Keratinocyte (primary cell): ENCODE data around the gene ARHGEF28. TPM values are rescaled to one million over a fixed set of nuclear protein-coding genes. Genes with fewer than 3 reads are reported as not detected.

Experiments
- DNase-seq: peaks from one replicate; pipeline ENCODE4 v3.0.0-alpha.2; 2011; ENCODE audit warnings: low read depth, missing footprints, low spot score
- FAIRE-seq: peaks from 2 replicates; lab custom pipeline; 2011; peaks lifted over from hg19 to GRCh38; lab: Jason Lieb, UNC
- H2AFZ ChIP-seq: 2 replicates; pipeline ENCODE4 v1.6.0; 2012; ENCODE audit warnings: low read length, control low read depth, inconsistent platforms; ENCODE audit not compliant: control insufficient read depth
- H3K27ac ChIP-seq: 2 replicates; pipeline ENCODE4 v1.5.1; 2011; ENCODE audit warnings: low read length; ENCODE audit not compliant: control insufficient read depth, insufficient read depth
- H3K27me3 ChIP-seq: 3 replicates; pipeline ENCODE4 v1.6.0; 2011; ENCODE audit warnings: low read length; ENCODE audit not compliant: control insufficient read depth, insufficient read depth; ENCODE audit errors: extremely low read depth
- H3K36me3 ChIP-seq, 2 experiments: 2 replicates in 1 of 2; 3 replicates in 1 of 2; pipeline ENCODE4 v1.5.1; 2011; ENCODE audit warnings: low read length in 2 of 2, mild to moderate bottlenecking in 1 of 2; ENCODE audit not compliant: control insufficient read depth in 2 of 2, insufficient read depth in 2 of 2; ENCODE audit errors: extremely low read depth in 1 of 2
- H3K4me1 ChIP-seq: 3 replicates; pipeline ENCODE4 v1.5.1; 2011; ENCODE audit warnings: low read length; ENCODE audit not compliant: control insufficient read depth, insufficient read depth; ENCODE audit errors: extremely low read depth
- H3K4me2 ChIP-seq: 3 replicates; pipeline ENCODE4 v1.6.0; 2011; ENCODE audit warnings: low read depth, low read length; ENCODE audit not compliant: control insufficient read depth, insufficient read depth; ENCODE audit errors: extremely low read depth
- H3K4me3 ChIP-seq, 3 experiments: fragments of 200-600 bp in 1 of 3; sonication (generic) in 1 of 3; 2 replicates in 2 of 3; 3 replicates in 1 of 3; pipeline ENCODE4 v1.5.1; 2011 to 2016; ENCODE audit warnings: low read length in 3 of 3, mild to moderate bottlenecking in 3 of 3, control low read depth in 2 of 3, inconsistent platforms in 1 of 3, low read depth in 1 of 3, mixed read lengths in 1 of 3, mixed run types in 1 of 3, moderate library complexity in 1 of 3; ENCODE audit not compliant: control insufficient read depth in 2 of 3, insufficient read depth in 2 of 3; ENCODE audit errors: extremely low read depth in 1 of 3
- H3K79me2 ChIP-seq: 2 replicates; pipeline ENCODE4 v1.6.0; 2012; ENCODE audit warnings: low read length; ENCODE audit not compliant: control insufficient read depth, insufficient read depth
- H3K9ac ChIP-seq: 3 replicates; pipeline ENCODE4 v1.6.0; 2011; ENCODE audit warnings: low read length; ENCODE audit not compliant: control insufficient read depth, insufficient read depth; ENCODE audit errors: extremely low read depth
- H3K9me1 ChIP-seq: 3 replicates; pipeline ENCODE4 v1.6.0; 2011; ENCODE audit warnings: low read length; ENCODE audit not compliant: control insufficient read depth, insufficient read depth; ENCODE audit errors: extremely low read depth
- H3K9me3 ChIP-seq: 2 replicates; pipeline ENCODE4 v1.5.1; 2012; ENCODE audit warnings: low read depth, low read length; ENCODE audit not compliant: control insufficient read depth
- H4K20me1 ChIP-seq: 3 replicates; pipeline ENCODE4 v1.6.0; 2011; ENCODE audit warnings: low read length; ENCODE audit not compliant: control insufficient read depth, insufficient read depth; ENCODE audit errors: extremely low read depth
- EZH2 ChIP-seq: IDR thresholded peaks from one replicate; pipeline ENCODE4 v1.6.1; 2012; ENCODE audit warnings: inconsistent platforms, mild to moderate bottlenecking, low read length, moderate library complexity
- dilution Hi-C: fragments of 300-500 bp; cut with MboI; formaldehyde crosslinking; loops from one replicate; pipeline ENCODE4 v1.7.0; 2020; ENCODE audit warnings: low sequenced_read_pairs; ENCODE audit not compliant: extremely low pct_ligation_motif_present
- polyA plus RNA-seq, 5 experiments: library from polyadenylated mRNA; depleted of rRNA in 3 of 5; stranded (reverse) in 3 of 5; stranded (forward) in 1 of 5; unstranded in 1 of 5; fragments of >200 nt; gene quantifications; 1 replicate in 1 of 5; 2 replicates in 3 of 5; 3 replicates in 1 of 5; pipeline versions ENCODE4 v1.2.1 to v1.2.3, GENCODE V29; 2011 to 2012; ENCODE audit warnings: missing spikeins in 2 of 5, low read depth in 1 of 5, low replicate concordance in 1 of 5
- TF ChIP-seq, protein P1 (sequence below), 3 experiments: IDR thresholded peaks in 1 of 3; conservative IDR thresholded peaks in 1 of 3; optimal IDR thresholded peaks in 1 of 3; 2 replicates in 2 of 3; 3 replicates in 1 of 3; pipeline versions ENCODE3 to v1.5.1; 2011; ENCODE audit warnings: low read length in 3 of 3, mild to moderate bottlenecking in 3 of 3, moderate library complexity in 2 of 3, control low read depth in 1 of 3, inconsistent platforms in 1 of 3; ENCODE audit not compliant: insufficient read depth in 2 of 3; ENCODE audit errors: extremely low read depth in 1 of 3

The ARHGEF28 gene
- polyA plus RNA-seq, 1 donor (not counting 4 experiments of a cell fraction or from before 2014, with no cell fraction given): 31.6 TPM

DNA sequence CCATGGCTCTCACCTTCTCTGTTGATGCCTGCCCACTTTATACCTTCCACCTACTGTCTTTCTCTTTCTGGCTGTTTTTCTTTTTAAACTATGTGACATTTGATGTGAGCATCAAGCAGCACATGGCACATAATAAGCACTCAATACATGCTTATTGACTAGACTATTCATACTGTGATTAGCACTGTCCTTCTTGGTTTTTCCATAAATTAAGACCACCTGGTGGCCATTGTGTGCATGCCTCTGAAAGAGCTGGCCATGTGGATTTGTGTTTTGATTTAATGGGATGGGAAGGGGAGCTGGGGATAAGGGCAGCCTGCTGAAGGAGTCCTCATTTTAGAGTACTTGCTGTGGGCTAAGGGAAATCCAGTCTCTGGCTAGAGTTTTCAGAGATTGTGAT lies 79.4 kb downstream of the ARHGEF28 start:
- Histone ChIP-seq H3K36me3 (peaks cover 15% of the 10 kb centered on the region in 2 experiments), H3K9me1 (no peaks in the 10 kb centered on the region), H4K20me1 (peaks cover 11% of the 10 kb centered on the region), H3K4me2 (no peak overlapping the region), H3K27ac (peak overlapping the region; percentile 18), H3K4me1 (peaks cover 37% of the 10 kb centered on the region), H3K9me3 (no peaks in the 10 kb centered on the region), H3K4me3 (no peak overlapping the region), H3K79me2 (peaks cover 94% of the 10 kb centered on the region), H2AFZ (no peak overlapping the region), H3K27me3 (no peaks in the 10 kb centered on the region), H3K9ac (no peak overlapping the region)
- no peak for DNase-seq
- dilution Hi-C loops: no loop called here
- no peak for TF ChIP-seq EZH2
- FAIRE-seq: no peak

DNA sequence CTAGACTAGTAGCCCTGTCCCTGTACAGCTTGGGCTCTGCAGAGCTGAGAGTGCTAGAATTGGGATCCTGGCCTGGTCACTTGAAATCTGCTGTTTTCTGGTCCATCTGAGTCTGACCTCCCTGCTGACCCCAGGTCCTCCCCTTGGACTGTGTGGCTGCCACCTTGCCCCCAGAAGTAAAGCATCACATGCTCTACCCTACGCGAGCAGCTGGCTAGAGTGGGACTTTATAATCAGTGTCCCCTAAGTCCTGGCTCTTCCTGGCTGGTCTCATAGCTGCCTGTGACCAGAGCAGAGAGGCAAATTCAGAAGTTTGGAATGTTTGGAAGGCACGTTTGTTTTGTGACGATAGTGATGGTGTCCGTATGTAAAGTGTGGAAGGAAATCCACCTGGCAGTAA lies 81.0 kb downstream of the ARHGEF28 start:
- Histone ChIP-seq H3K4me2 (no peak overlapping the region), H3K36me3 (peaks cover 15% of the 10 kb centered on the region in 2 experiments), H3K4me3 (no peak overlapping the region), H3K27ac (peak overlapping the region; percentile 5), H3K9me1 (no peaks in the 10 kb centered on the region), H4K20me1 (peaks cover 11% of the 10 kb centered on the region), H3K79me2 (peaks cover 97% of the 10 kb centered on the region), H2AFZ (no peak overlapping the region), H3K9ac (no peak overlapping the region), H3K27me3 (no peaks in the 10 kb centered on the region), H3K9me3 (no peaks in the 10 kb centered on the region), H3K4me1 (peaks cover 21% of the 10 kb centered on the region)
- DNase-seq: no peak
- TF ChIP-seq, protein P1, sequence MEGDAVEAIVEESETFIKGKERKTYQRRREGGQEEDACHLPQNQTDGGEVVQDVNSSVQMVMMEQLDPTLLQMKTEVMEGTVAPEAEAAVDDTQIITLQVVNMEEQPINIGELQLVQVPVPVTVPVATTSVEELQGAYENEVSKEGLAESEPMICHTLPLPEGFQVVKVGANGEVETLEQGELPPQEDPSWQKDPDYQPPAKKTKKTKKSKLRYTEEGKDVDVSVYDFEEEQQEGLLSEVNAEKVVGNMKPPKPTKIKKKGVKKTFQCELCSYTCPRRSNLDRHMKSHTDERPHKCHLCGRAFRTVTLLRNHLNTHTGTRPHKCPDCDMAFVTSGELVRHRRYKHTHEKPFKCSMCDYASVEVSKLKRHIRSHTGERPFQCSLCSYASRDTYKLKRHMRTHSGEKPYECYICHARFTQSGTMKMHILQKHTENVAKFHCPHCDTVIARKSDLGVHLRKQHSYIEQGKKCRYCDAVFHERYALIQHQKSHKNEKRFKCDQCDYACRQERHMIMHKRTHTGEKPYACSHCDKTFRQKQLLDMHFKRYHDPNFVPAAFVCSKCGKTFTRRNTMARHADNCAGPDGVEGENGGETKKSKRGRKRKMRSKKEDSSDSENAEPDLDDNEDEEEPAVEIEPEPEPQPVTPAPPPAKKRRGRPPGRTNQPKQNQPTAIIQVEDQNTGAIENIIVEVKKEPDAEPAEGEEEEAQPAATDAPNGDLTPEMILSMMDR (optimal IDR thresholded peaks at IDR 0.05 in 1 of 3, IDR thresholded peaks at IDR 0.05 in 1 of 3, conservative IDR thresholded peaks at IDR 0.05 in 1 of 3; ENCODE audit: extremely low read depth in 1 of 3, insufficient read depth in 2 of 3, low read length in 3 of 3): no peak
- TF ChIP-seq EZH2: no peak
- dilution Hi-C loops: no loop called here
- no peak for FAIRE-seq

DNA sequence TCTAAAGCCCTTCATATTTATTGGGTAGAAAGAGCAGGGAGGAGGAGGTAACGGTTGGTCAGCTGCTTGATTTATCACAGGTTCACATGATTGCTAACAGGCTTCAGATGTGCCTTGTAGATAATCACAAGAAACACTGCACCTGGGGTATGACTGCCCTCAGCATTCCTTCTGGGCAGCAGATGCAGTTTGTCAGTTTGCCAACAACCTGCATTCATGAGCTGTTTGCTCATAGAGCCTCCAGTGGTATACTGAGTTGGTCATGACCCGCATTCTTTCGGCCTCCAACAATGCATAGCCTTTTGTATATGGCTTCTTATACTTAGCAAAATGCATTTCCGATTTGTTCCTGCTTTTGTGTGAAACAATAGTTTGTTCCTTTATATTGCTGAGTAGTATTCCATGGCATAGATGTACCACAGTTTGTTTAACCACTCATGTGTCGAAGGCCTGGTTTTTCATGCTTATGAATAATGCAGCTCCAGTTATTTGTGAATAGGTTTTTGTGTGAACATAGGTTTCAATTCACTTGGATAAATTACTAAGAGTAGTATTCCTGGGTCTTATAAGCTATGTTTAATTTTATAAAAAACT lies 83.6 kb downstream of the ARHGEF28 start:
- peaks cover 96% of the 10 kb centered on the region for H3K79me2 ChIP-seq
- peak; percentile 77 for DNase-seq
- FAIRE-seq: peak; percentile 97
- H2AFZ ChIP-seq: no peak overlapping the region
- no peak overlapping the region for H3K9ac ChIP-seq
- no peaks in the 10 kb centered on the region for H3K9me3 ChIP-seq
- H3K9me1 ChIP-seq: no peaks in the 10 kb centered on the region
- H3K4me1 ChIP-seq: peaks cover 15% of the 10 kb centered on the region
- H4K20me1 ChIP-seq: peaks cover 11% of the 10 kb centered on the region
- no peaks in the 10 kb centered on the region for H3K27me3 ChIP-seq
- H3K4me3 ChIP-seq: no peak overlapping the region
- H3K36me3 ChIP-seq: peaks cover 17 to 22% of the 10 kb centered on the region in 2 experiments
- TF ChIP-seq, protein P1 (optimal IDR thresholded peaks at IDR 0.05 in 1 of 3, IDR thresholded peaks at IDR 0.05 in 1 of 3, conservative IDR thresholded peaks at IDR 0.05 in 1 of 3; ENCODE audit: extremely low read depth in 1 of 3, insufficient read depth in 2 of 3, low read length in 3 of 3): no peak
- TF ChIP-seq EZH2: no peak
- dilution Hi-C loops: no loop called here
- no peak overlapping the region for H3K4me2 ChIP-seq
- H3K27ac ChIP-seq: peak overlapping the region; percentile 52
